ENCODE results near the gene APC2. TPM values are rescaled to one million over a fixed set of nuclear protein-coding genes. Genes with fewer than 3 reads are reported as not detected.
A peak's percentile ranks its signal among the peaks of the same experiment; 100 is the strongest.

The APC2 gene
- total RNA-seq, 1 experiment from 2014 or later = 11.9 TPM

DNA sequence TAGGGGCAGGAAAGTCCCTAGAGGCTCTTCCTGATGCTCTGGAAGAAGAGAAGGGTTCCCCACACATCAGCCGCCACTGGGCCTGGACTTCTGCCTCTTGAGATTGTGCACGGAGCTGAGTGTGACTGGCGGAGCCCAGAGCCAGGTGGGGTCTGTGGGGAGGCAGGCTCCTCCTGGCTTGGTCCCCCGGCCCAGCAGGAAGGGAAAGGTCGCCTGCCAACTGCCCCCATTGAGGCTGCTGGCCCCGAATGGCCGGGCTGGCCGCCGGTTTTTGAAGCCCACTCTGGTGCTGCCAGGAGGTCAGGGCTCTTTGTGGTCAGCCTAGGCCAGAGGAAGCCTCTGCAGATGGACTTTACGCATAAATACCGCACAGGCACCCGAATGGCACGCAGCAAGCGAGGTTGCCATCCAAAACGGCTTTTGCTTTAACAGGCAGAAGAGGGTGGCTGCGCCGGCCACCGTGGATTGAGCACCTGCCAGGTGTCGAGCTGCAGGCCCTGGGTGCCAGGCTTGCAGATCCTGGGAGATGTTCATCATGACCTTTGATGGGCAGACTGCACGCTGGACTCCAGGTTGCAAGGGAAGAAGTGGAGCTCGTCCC, 37.5 kb upstream of the APC2 start:
- Histone ChIP-seq H3K4me3 (ENCODE audit: low read depth in 2 of 2, low read length in 2 of 2) (no peak overlapping the region), H3K4me1 (ENCODE audit: control insufficient read depth, insufficient read depth, low read length) (peaks cover 49% of the 10 kb centered on the region), H3K9me3 (ENCODE audit: control insufficient read depth, insufficient read depth, low read depth, low read length) (no peaks in the 10 kb centered on the region), H3K36me3 (ENCODE audit: control insufficient read depth, insufficient read depth, low read length) (no peaks in the 10 kb centered on the region; the same call in 1 of the 2 replicates), H3K27me3 (ENCODE audit: control insufficient read depth, insufficient read depth, low read length) (no peaks in the 10 kb centered on the region), H3K27ac (ENCODE audit: low read length) (no peak overlapping the region)
- intact Hi-C loops (cut with micrococcal nuclease; ENCODE audit: unreplicated experiment) = no loop called here
- no peak for DNase-seq (ENCODE audit: low read depth, low spot score)
- ATAC-seq = no peak
- CTCF ChIA-PET = interaction anchor here (0.5 kb wide), 1 partner anchor 134 kb away, joined by 6 read pairs; no protein-coding TSS in a partner anchor
- BruUV-seq (replicated peaks) = no TSS peak
- no peak for TF ChIP-seq TCF7L2 (IDR thresholded peaks at IDR 0.05; ENCODE audit: low read depth, low read length)
- no peak for TF ChIP-seq POLR2AphosphoS5 (IDR thresholded peaks at IDR 0.05; ENCODE audit: low read depth, low read length)
- TF ChIP-seq, protein P1, sequence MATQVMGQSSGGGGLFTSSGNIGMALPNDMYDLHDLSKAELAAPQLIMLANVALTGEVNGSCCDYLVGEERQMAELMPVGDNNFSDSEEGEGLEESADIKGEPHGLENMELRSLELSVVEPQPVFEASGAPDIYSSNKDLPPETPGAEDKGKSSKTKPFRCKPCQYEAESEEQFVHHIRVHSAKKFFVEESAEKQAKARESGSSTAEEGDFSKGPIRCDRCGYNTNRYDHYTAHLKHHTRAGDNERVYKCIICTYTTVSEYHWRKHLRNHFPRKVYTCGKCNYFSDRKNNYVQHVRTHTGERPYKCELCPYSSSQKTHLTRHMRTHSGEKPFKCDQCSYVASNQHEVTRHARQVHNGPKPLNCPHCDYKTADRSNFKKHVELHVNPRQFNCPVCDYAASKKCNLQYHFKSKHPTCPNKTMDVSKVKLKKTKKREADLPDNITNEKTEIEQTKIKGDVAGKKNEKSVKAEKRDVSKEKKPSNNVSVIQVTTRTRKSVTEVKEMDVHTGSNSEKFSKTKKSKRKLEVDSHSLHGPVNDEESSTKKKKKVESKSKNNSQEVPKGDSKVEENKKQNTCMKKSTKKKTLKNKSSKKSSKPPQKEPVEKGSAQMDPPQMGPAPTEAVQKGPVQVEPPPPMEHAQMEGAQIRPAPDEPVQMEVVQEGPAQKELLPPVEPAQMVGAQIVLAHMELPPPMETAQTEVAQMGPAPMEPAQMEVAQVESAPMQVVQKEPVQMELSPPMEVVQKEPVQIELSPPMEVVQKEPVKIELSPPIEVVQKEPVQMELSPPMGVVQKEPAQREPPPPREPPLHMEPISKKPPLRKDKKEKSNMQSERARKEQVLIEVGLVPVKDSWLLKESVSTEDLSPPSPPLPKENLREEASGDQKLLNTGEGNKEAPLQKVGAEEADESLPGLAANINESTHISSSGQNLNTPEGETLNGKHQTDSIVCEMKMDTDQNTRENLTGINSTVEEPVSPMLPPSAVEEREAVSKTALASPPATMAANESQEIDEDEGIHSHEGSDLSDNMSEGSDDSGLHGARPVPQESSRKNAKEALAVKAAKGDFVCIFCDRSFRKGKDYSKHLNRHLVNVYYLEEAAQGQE (IDR thresholded peaks at IDR 0.05; ENCODE audit: insufficient read depth in 1 of 2, low read depth in 2 of 2, low read length in 1 of 2) = no peak
- TF ChIP-seq, protein P2, sequence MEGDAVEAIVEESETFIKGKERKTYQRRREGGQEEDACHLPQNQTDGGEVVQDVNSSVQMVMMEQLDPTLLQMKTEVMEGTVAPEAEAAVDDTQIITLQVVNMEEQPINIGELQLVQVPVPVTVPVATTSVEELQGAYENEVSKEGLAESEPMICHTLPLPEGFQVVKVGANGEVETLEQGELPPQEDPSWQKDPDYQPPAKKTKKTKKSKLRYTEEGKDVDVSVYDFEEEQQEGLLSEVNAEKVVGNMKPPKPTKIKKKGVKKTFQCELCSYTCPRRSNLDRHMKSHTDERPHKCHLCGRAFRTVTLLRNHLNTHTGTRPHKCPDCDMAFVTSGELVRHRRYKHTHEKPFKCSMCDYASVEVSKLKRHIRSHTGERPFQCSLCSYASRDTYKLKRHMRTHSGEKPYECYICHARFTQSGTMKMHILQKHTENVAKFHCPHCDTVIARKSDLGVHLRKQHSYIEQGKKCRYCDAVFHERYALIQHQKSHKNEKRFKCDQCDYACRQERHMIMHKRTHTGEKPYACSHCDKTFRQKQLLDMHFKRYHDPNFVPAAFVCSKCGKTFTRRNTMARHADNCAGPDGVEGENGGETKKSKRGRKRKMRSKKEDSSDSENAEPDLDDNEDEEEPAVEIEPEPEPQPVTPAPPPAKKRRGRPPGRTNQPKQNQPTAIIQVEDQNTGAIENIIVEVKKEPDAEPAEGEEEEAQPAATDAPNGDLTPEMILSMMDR (IDR thresholded peaks at IDR 0.05) = no peak
- no peak for TF ChIP-seq SIN3A (IDR thresholded peaks at IDR 0.05; ENCODE audit: borderline replicate concordance, insufficient read depth, low read depth, low read length)
- in situ Hi-C loops (cut with HindIII; ENCODE audit: low pct_unique_long_range_greater_than_20kb, low sequenced_read_pairs) = no loop called here
- POLR2A ChIA-PET = no interaction called here

DNA sequence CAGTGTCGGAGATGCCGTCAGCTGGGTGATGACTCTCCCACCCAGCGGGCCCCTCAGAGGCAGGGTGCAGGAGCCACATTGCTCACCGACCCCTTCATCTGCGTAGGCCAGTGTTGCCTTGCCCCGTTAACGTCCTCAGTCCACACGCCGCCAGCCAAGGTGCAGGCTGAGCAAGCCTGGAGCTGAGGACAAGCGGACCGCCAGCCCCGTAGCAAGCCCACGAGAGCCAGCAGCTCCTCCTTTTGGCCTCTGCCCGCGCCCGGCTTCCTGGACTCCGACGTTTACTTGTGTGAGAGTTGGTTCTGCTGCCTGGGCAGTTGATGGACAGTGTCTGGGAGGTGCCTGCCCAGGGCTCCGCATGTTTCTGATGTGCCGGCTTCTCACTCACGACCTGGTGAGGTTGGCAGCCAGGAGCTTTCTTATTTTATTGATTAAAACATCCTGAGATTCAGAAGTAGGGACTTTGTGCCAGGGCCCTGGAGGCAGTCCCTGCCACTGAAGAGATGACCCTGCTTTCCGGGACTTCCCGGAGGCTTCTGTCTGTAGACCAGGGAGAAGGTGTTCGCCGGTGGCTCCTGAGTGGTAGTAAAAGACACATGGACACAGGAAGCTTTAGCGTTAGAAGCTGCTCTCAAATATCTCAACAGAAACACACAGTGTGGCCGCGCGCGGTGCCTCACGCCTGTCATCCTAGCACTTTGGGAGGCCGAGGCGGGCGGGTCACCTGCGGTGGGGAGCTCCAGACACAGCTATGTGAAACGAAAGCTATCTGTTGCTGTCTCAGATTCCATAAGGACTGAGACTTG, 36.7 kb upstream of the APC2 start:
- Histone ChIP-seq H3K4me3 (ENCODE audit: low read depth in 2 of 2, low read length in 2 of 2) (no peak overlapping the region), H3K27ac (ENCODE audit: low read length) (peak overlapping the region; percentile 17; the same call in 1 of the 2 replicates), H3K27me3 (ENCODE audit: control insufficient read depth, insufficient read depth, low read length) (no peaks in the 10 kb centered on the region), H3K9me3 (ENCODE audit: control insufficient read depth, insufficient read depth, low read depth, low read length) (no peaks in the 10 kb centered on the region), H3K4me1 (ENCODE audit: control insufficient read depth, insufficient read depth, low read length) (peaks cover 49% of the 10 kb centered on the region), H3K36me3 (ENCODE audit: control insufficient read depth, insufficient read depth, low read length) (peaks cover under 1% of the 10 kb centered on the region)
- POLR2A ChIA-PET = no interaction called here
- DNase-seq (ENCODE audit: low read depth, low spot score) (no peak), ATAC-seq (no peak)
- CTCF ChIA-PET = no interaction called here
- in situ Hi-C loops (cut with HindIII; ENCODE audit: low pct_unique_long_range_greater_than_20kb, low sequenced_read_pairs) (no loop called here), intact Hi-C loops (cut with micrococcal nuclease; ENCODE audit: unreplicated experiment) (no loop called here)
- BruUV-seq (replicated peaks) = no TSS peak
- no peak for TF ChIP-seq POLR2AphosphoS5 (IDR thresholded peaks at IDR 0.05; ENCODE audit: low read depth, low read length)
- TF ChIP-seq, protein P2 (IDR thresholded peaks at IDR 0.05) = no peak
- no peak for TF ChIP-seq SIN3A (IDR thresholded peaks at IDR 0.05; ENCODE audit: borderline replicate concordance, insufficient read depth, low read depth, low read length)
- TF ChIP-seq TCF7L2 (IDR thresholded peaks at IDR 0.05; ENCODE audit: low read depth, low read length) = no peak
- TF ChIP-seq, protein P1 (IDR thresholded peaks at IDR 0.05; ENCODE audit: insufficient read depth in 1 of 2, low read depth in 2 of 2, low read length in 1 of 2) = no peak

Measured in Panc1 (cell line).